ENCODE measurements around the gene DAGLB.

DNA sequence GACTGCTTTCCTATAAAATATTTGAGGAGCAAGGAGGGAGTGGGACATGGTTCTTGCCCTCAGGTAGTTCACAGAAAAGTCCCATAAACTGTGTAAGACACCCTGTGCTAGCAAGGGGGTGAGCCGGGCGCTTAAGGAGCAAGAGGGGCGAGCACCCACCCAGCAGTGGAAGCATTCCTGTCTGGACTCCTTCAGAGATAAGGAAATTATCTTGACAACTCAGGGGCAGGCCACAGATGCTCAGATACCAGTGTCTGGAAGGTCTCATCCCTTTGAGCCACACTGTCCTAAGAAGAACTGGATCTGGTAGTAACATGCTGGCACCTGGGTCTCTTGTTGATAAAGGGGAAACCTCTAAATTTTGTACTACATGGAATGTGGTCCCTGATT, 54.1 kb downstream of the DAGLB start:
- TF ChIP-seq POLR2AphosphoS5 (IDR thresholded peaks at IDR 0.05; ENCODE audit: borderline replicate concordance, low read depth, low read length) (no peak), EZH2 (IDR thresholded peaks at IDR 0.05) (no peak)

All from SK-N-MC (cell line).